GM12891 (cell line): ENCODE results near the gene COPG2.

Source experiments
- DNase-seq: peaks from one replicate; pipeline ENCODE4 v3.0.0; 2011; ENCODE audit warnings: low spot score; ENCODE audit not compliant: insufficient read length
- FAIRE-seq: peaks from 2 replicates; lab custom pipeline; 2011; peaks lifted over from hg19 to GRCh38; lab: Jason Lieb, UNC
- PAX5 ChIP-seq: IDR thresholded peaks from 2 replicates; pipeline ENCODE4 v1.6.1; 2011; ENCODE audit warnings: low read length, moderate library complexity, mild to moderate bottlenecking; ENCODE audit not compliant: insufficient read depth, severe bottlenecking
- POLR2A ChIP-seq: IDR thresholded peaks from 2 replicates; pipeline ENCODE4 v1.6.1; 2011; ENCODE audit warnings: low read depth, low read length, control low read depth
- POLR2AphosphoS5 ChIP-seq: IDR thresholded peaks from 2 replicates; pipeline ENCODE4 v1.6.1; 2011; ENCODE audit warnings: low read depth, low read length, control low read depth
- POU2F2 ChIP-seq: IDR thresholded peaks from 2 replicates; pipeline ENCODE4 v1.6.1; 2011; ENCODE audit warnings: low read depth, mild to moderate bottlenecking, control low read depth, low read length, moderate library complexity
- SPI1 ChIP-seq: IDR thresholded peaks from 2 replicates; pipeline ENCODE4 v1.6.1; 2011; ENCODE audit warnings: low read depth, low read length, control low read depth
- TAF1 ChIP-seq: IDR thresholded peaks from 2 replicates; pipeline ENCODE4 v1.6.1; 2011; ENCODE audit warnings: low read depth, low read length, control low read depth

COPG2 gene

GRCh38 chr7:130500910-130501309 lies 167.6 kb downstream of the COPG2 start:
- no peak for TF ChIP-seq POLR2AphosphoS5
- TF ChIP-seq PAX5, result no peak
- TF ChIP-seq POU2F2, result no peak
- no peak for TF ChIP-seq POLR2A
- TF ChIP-seq TAF1, result no peak
- no peak for TF ChIP-seq SPI1
- DNase-seq (no peak), FAIRE-seq (no peak)

DNA sequence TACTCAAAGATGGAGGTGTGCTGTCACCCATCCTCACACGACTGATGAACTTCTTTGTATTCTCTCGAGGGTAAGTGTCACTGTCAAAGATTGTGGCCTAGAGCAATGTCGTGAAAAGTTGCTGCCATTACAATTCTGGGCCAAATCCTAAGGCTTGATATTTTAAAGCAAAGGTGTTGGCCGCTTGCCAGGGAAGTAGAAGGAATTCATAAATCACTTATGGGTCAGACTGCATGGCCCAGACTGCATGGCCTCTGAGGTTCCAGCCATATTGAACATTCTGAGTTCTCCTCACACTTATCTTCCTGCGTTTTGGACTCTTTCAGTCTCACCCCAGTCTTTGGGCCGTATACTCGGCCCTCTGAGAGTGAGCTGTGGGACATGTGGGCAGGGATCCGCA lies 168.1 kb downstream of the COPG2 start:
- TF ChIP-seq TAF1 (no peak), POU2F2 (no peak), SPI1 (no peak), POLR2AphosphoS5 (no peak), PAX5 (no peak), POLR2A (no peak)
- DNase-seq (no peak), FAIRE-seq (no peak)

DNA sequence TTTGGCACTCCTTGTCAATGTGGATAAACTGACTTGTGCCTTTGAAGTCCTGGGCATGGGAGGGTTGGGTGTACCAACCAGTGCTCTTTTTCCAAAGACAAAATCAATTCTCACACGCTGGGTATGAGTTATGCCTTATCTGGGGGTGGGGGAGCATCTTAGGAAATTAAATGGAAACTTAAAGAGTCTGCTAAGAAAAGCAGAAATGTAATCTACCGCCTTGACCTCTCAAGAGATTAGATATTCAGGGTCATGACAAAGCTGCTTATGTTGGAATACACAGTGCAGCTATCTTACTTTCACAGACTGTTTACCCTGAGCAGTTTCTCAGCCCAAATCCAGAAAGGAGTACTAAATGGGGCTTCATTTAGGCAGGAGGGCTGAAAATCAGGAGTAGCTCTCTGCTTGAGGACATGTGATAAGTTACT lies 174.1 kb downstream of the COPG2 start:
- DNase-seq, result no peak
- TF ChIP-seq SPI1, result no peak
- no peak for TF ChIP-seq POU2F2
- no peak for TF ChIP-seq TAF1
- TF ChIP-seq PAX5, result no peak
- no peak for TF ChIP-seq POLR2AphosphoS5
- no peak for TF ChIP-seq POLR2A
- no peak for FAIRE-seq

GRCh38 chr7:130493275-130493873 lies 175.2 kb downstream of the COPG2 start:
- TF ChIP-seq TAF1 (no peak), SPI1 (no peak), POLR2AphosphoS5 (no peak), POU2F2 (no peak), PAX5 (no peak), POLR2A (no peak)
- FAIRE-seq (no peak), DNase-seq (no peak)

- DNase-seq, result no peak
- no peak for FAIRE-seq
- TF ChIP-seq PAX5 (no peak), POLR2A (no peak), POLR2AphosphoS5 (no peak), SPI1 (no peak), TAF1 (no peak), POU2F2 (no peak)
Observed at GRCh38 chr7:130492523-130493274, 175.8 kb downstream of the COPG2 start.

DNA sequence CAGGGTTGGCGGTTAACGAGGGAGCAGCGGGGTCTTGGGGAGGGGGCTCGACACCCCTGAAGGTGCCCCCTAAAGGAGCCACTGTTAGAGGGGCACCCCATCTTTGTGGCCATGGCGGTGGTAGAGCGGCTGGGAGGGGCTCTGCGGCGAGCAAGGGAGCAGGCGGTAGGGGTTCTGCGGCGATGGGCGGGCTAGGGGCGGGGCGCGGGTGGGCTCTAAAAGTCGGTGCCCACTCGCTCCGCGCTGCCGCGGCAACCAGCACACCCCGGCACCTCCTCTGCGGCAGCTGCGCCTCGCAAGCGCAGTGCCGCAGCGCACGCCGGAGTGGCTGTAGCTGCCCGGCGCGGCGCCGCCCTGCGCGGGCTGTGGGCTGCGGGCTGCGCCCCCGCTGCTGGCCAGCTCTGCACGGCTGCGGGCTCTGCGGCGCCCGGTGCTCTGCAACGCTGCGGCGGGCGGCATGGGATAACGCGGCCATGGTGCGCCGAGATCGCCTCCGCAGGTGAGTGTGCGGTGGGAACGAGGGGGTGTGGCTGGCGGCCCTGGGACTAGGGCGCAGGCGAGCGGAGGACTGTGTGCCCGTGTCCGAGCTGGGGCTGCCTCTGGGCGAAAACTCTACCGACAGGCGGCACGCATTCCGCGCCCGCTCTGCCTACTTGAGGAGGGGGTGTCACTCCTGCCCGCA lies 176.6 kb downstream of the COPG2 start, which contains the start of gene MEST:
Gene MEST (plus strand): TSS at position 245 of the 682 bp plus-strand sequence. CDS start 229 bp downstream, at position 474.
- FAIRE-seq, result peak; percentile 13
- TF ChIP-seq POLR2A, result no peak
- no peak for TF ChIP-seq POLR2AphosphoS5
- no peak for TF ChIP-seq POU2F2
- DNase-seq, result no peak

DNA sequence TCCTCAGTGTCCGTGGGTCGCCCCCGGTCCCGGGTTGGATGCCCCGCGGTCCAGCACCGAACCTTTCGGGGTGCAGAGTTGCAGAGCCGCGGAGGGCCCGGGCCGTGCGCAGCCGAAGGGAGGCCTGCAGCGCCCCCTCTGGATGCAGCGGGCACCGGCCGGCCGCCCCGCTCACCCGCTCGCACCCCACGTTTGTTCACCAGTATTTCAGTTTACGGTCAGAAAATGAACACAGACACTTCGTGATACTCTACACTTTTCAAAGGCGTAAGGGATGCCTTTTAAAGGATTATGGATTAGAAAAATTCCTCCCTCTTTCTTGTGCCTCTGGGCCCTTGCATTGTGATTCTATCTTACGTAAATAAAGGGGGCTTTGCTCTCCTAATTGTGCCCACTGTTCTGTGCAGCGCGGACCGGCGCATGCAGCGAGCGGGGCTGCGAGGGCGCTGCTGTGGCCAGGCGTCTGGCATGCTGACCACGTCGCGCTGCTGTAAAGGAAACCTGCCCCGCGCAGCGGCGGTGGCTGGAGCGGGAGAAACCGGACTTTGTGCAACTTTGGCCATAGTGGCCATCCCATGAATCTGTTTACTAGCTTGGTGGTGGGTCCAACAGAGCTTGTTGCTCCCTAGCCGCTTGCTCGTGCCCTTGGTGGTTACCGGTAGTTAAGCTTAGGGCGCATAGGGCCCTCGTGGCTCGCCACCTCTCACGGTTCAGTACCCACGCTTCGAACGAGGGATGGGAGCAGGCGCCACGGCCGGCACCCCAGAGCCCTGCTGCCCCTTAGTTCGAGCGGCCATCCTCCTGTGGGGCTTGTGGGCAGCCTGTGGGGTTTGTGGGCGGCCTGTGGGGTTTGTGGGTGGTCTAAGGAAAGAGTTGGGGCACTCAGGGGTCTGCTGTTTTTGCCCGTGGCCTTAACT lies 177.4 kb downstream of the COPG2 start:
- FAIRE-seq, result no peak
- TF ChIP-seq POLR2AphosphoS5 (no peak), TAF1 (no peak), POU2F2 (no peak), PAX5 (no peak), POLR2A (no peak), SPI1 (no peak)
- DNase-seq, result no peak

DNA sequence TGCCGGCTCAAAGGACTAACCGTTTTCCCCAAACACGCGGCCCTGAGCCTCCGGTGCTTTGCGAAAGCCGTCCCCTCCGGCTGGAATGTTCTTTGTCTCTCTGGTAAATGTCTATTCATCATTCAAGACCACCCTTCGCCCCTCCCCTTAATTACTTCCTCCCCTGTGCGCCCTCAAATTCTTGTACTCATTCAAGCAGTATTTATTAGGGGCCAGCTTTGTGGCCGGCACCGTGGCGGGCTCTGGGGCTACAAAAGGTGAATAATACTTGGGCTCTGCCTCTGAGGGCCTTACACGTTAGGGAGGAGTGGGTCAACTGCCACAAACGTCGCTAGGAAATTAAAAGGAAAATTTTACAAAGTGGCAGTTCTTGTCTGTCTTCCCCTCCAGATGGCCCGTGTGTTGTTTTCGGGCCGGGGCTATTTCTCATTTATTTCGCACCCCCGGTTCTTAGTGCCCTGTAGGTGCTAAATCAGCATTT lies 178.2 kb downstream of the COPG2 start:
- FAIRE-seq (no peak), DNase-seq (no peak)
- TF ChIP-seq PAX5, result no peak
- no peak for TF ChIP-seq TAF1
- TF ChIP-seq SPI1, result no peak
- TF ChIP-seq POLR2A, result no peak
- no peak for TF ChIP-seq POLR2AphosphoS5
- no peak for TF ChIP-seq POU2F2
